ENCODE results near the gene CBARP. TPM values are rescaled to one million over a fixed set of nuclear protein-coding genes. Genes with fewer than 3 reads are reported as not detected.

The CBARP gene
- total RNA-seq, 1 experiment from 2014 or later: 28.4 TPM

DNA sequence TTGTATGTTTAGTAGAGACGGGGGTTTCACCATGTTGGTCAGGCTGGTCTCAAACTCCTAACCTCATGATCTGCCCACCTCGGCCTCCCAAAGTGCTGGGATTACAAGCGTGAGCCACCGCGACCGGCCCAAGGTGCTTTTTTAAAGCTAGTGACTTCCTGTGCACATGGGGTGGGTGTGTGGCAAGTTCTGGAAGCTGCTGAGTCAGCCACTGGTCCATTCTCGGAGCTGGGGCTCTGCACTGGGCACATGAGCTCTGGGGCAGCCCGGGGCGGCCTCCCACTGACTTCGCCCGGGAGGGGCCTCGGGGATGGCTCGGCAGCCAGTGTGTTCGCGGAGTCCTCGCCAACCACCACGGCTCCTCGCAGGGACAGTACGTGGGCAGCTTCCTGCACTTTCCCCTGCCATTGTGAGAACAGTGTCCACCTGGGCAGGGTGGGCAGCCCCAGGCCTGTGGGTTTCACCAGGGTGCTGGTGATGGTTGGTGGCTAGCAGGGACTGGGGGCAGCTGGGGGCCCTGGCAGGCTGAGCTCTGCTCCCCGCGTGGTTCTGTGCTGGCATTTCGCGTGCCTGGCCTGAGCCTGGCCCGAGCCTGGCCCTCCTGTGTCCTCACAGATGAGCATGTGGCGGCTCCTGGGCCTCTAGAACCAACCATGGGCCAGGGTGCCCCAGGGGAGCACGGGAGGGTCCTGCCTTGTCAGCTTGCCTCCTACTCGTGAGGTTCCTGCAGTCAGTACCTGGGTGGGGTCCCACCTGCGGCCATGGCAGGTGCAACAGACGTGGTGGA lies 12.2 kb downstream of the CBARP start:
- H3K56ac ChIP-seq (ENCODE audit: insufficient read length, low read depth, low read length): no peak overlapping the region
- Mint-ChIP-seq H3K27ac (no peak overlapping the region; a peak in 1 of 7 replicates), H3K9me3 (no peaks in the 10 kb centered on the region), H3K4me1 (no peaks in the 10 kb centered on the region), H3K4me3 (no peak overlapping the region), H3K36me3 (ENCODE audit: insufficient read depth in 1 of 3, low read depth in 3 of 3) (peaks cover 2 to 14% (median 7%) of the 10 kb centered on the region in 3 experiments; a peak in 6 of 7 replicates), H3K27me3 (ENCODE audit: low read depth) (no peaks in the 10 kb centered on the region)
- no peak overlapping the region for H2AK5ac ChIP-seq (ENCODE audit: insufficient read length, low read length)
- no peaks in the 10 kb centered on the region for H3K4me1 ChIP-seq (ENCODE audit: insufficient read depth, low read length)
- H3K23me2 ChIP-seq (ENCODE audit: insufficient read length, low read depth, low read length, poor library complexity, severe bottlenecking): no peaks in the 10 kb centered on the region
- TF ChIP-seq, protein P1, sequence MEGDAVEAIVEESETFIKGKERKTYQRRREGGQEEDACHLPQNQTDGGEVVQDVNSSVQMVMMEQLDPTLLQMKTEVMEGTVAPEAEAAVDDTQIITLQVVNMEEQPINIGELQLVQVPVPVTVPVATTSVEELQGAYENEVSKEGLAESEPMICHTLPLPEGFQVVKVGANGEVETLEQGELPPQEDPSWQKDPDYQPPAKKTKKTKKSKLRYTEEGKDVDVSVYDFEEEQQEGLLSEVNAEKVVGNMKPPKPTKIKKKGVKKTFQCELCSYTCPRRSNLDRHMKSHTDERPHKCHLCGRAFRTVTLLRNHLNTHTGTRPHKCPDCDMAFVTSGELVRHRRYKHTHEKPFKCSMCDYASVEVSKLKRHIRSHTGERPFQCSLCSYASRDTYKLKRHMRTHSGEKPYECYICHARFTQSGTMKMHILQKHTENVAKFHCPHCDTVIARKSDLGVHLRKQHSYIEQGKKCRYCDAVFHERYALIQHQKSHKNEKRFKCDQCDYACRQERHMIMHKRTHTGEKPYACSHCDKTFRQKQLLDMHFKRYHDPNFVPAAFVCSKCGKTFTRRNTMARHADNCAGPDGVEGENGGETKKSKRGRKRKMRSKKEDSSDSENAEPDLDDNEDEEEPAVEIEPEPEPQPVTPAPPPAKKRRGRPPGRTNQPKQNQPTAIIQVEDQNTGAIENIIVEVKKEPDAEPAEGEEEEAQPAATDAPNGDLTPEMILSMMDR (conservative IDR thresholded peaks at IDR 0.05): no peak
- H3K23ac ChIP-seq (ENCODE audit: insufficient read length, low read depth, low read length): no peak overlapping the region
- H2BK20ac ChIP-seq (ENCODE audit: low read depth, low read length, poor library complexity, severe bottlenecking): no peak overlapping the region
- no peak overlapping the region for H3K27ac ChIP-seq (ENCODE audit: insufficient read length, low read depth, low read length)
- no peak for DNase-seq
- H2BK5ac ChIP-seq (ENCODE audit: insufficient read length, low read length): no peak overlapping the region
- no peak overlapping the region for H2AFZ ChIP-seq (ENCODE audit: low read length)
- no peak overlapping the region for H3K18ac ChIP-seq (ENCODE audit: insufficient read length, low read depth, low read length)
- H4K91ac ChIP-seq (ENCODE audit: insufficient read length, low read depth, low read length): no peak overlapping the region
- H4K5ac ChIP-seq (ENCODE audit: insufficient read length, low read depth, low read length): no peak overlapping the region
- H3K79me2 ChIP-seq (ENCODE audit: insufficient read depth, low read length): no peaks in the 10 kb centered on the region
- no peak overlapping the region for H2BK12ac ChIP-seq (ENCODE audit: insufficient read length, low read depth, low read length)
- no peak overlapping the region for H3K14ac ChIP-seq (ENCODE audit: insufficient read depth, low read length)
- no peak overlapping the region for H3K9ac ChIP-seq (ENCODE audit: extremely low read depth, insufficient read length, low read length)
- no peaks in the 10 kb centered on the region for H3K27me3 ChIP-seq (ENCODE audit: insufficient read depth, low read length)
- no peak overlapping the region for H2BK120ac ChIP-seq (ENCODE audit: low read depth, low read length, poor library complexity, severe bottlenecking)
- no peak overlapping the region for H2BK15ac ChIP-seq (ENCODE audit: low read depth, low read length)
- no peak overlapping the region for H3T11ph ChIP-seq (ENCODE audit: low read length)
- H4K20me1 ChIP-seq (ENCODE audit: control insufficient read depth, insufficient read depth, insufficient read length): no peaks in the 10 kb centered on the region
- H3K9me3 ChIP-seq (ENCODE audit: control insufficient read depth, low read depth, low read length): no peaks in the 10 kb centered on the region
- no peaks in the 10 kb centered on the region for H3K79me1 ChIP-seq (ENCODE audit: insufficient read depth, low read depth, low read length, poor library complexity, severe bottlenecking)
- no peak overlapping the region for H4K8ac ChIP-seq (replicated peaks; ENCODE audit: insufficient read length, low read depth, low read length)
- no peak overlapping the region for H3K4me2 ChIP-seq (ENCODE audit: insufficient read depth, insufficient read length, low read length)
- H3K4ac ChIP-seq (ENCODE audit: low read depth, low read length): no peak overlapping the region
- no CpG with 5 or more reads among the region's 29 CpGs for WGBS (ENCODE audit: extremely low coverage, insufficient read length, low lambda C conversion rate)

All from H9 (cell line).